Muscle layer of duodenum (tissue), 2 donors: ENCODE results near the gene GRID1.

Experiments used
- H3K27ac ChIP-seq: one replicate; pipeline ENCODE4 v1.7.0; 2013; ENCODE audit warnings: mild to moderate bottlenecking, low read length
- H3K27me3 ChIP-seq: one replicate; pipeline ENCODE4 v1.7.0; 2013; ENCODE audit warnings: low read depth, mild to moderate bottlenecking, control low read depth, low read length
- H3K36me3 ChIP-seq, 2 donors: one replicate each; pipeline ENCODE4 v1.7.0; 2013; ENCODE audit warnings: low read length in 2 of 2, control low read depth in 1 of 2, mild to moderate bottlenecking in 1 of 2; ENCODE audit not compliant: insufficient read depth in 2 of 2, control insufficient read depth in 1 of 2
- H3K4me1 ChIP-seq, 2 donors: one replicate each; pipeline ENCODE4 v1.7.0; 2013; ENCODE audit warnings: low read length in 2 of 2, mild to moderate bottlenecking in 2 of 2, control low read depth in 1 of 2, moderate library complexity in 1 of 2; ENCODE audit not compliant: insufficient read depth in 2 of 2, control insufficient read depth in 1 of 2
- H3K4me3 ChIP-seq, 2 donors: one replicate each; pipeline ENCODE4 v1.7.0; 2013; ENCODE audit warnings: low read length in 2 of 2, low read depth in 1 of 2, mild to moderate bottlenecking in 1 of 2
- H3K9me3 ChIP-seq, 2 donors: one replicate each; pipeline ENCODE4 v1.7.0; 2013; ENCODE audit warnings: low read length in 2 of 2, control low read depth in 1 of 2, mild to moderate bottlenecking in 1 of 2; ENCODE audit not compliant: control insufficient read depth in 1 of 2
- donor health status: healthy.

Gene GRID1

GRCh38 chr10:86049442-86049841, 317.2 kb downstream of the GRID1 start:
- Histone ChIP-seq H3K36me3 (no peaks in the 10 kb centered on the region), H3K27me3 (no peaks in the 10 kb centered on the region), H3K4me1 (no peaks in the 10 kb centered on the region), H3K4me3 (no peak overlapping the region), H3K27ac (no peak overlapping the region), H3K9me3 (no peaks in the 10 kb centered on the region)

GRCh38 chr10:86048973-86049372, 317.6 kb downstream of the GRID1 start:
- H3K36me3 ChIP-seq, result no peaks in the 10 kb centered on the region
- H3K27me3 ChIP-seq, result no peaks in the 10 kb centered on the region
- H3K27ac ChIP-seq, result no peak overlapping the region
- no peaks in the 10 kb centered on the region for H3K4me1 ChIP-seq
- H3K9me3 ChIP-seq, result no peaks in the 10 kb centered on the region
- no peak overlapping the region for H3K4me3 ChIP-seq

- Histone ChIP-seq H3K4me1 (no peaks in the 10 kb centered on the region), H3K9me3 (no peaks in the 10 kb centered on the region), H3K4me3 (no peak overlapping the region), H3K27me3 (no peaks in the 10 kb centered on the region), H3K36me3 (no peaks in the 10 kb centered on the region), H3K27ac (no peak overlapping the region)
These were observed 318.0 kb downstream of the GRID1 start for GRCh38 chr10:86048571-86048970.

GRCh38 chr10:86047588-86047987, 319.0 kb downstream of the GRID1 start:
- Histone ChIP-seq H3K27ac (no peak overlapping the region), H3K36me3 (no peaks in the 10 kb centered on the region), H3K9me3 (no peaks in the 10 kb centered on the region), H3K27me3 (no peaks in the 10 kb centered on the region), H3K4me1 (no peaks in the 10 kb centered on the region), H3K4me3 (no peak overlapping the region)

GRCh38 chr10:86046845-86047460, 319.6 kb downstream of the GRID1 start:
- no peak overlapping the region for H3K4me3 ChIP-seq
- no peak overlapping the region for H3K27ac ChIP-seq
- H3K36me3 ChIP-seq, result no peaks in the 10 kb centered on the region
- no peaks in the 10 kb centered on the region for H3K4me1 ChIP-seq
- no peaks in the 10 kb centered on the region for H3K27me3 ChIP-seq
- H3K9me3 ChIP-seq, result no peaks in the 10 kb centered on the region

- no peak overlapping the region for H3K4me3 ChIP-seq
- no peaks in the 10 kb centered on the region for H3K27me3 ChIP-seq
- H3K4me1 ChIP-seq, result no peaks in the 10 kb centered on the region
- no peaks in the 10 kb centered on the region for H3K9me3 ChIP-seq
- no peaks in the 10 kb centered on the region for H3K36me3 ChIP-seq
- no peak overlapping the region for H3K27ac ChIP-seq
These were observed 320.7 kb downstream of the GRID1 start for GRCh38 chr10:86045896-86046295.

GRCh38 chr10:86044029-86044428, 322.6 kb downstream of the GRID1 start:
- no peak overlapping the region for H3K27ac ChIP-seq
- no peak overlapping the region for H3K4me3 ChIP-seq
- no peaks in the 10 kb centered on the region for H3K27me3 ChIP-seq
- H3K36me3 ChIP-seq, result no peaks in the 10 kb centered on the region
- H3K9me3 ChIP-seq, result no peaks in the 10 kb centered on the region
- no peaks in the 10 kb centered on the region for H3K4me1 ChIP-seq

GRCh38 chr10:86043236-86043635, 323.4 kb downstream of the GRID1 start:
- Histone ChIP-seq H3K27ac (no peak overlapping the region), H3K27me3 (no peaks in the 10 kb centered on the region), H3K36me3 (no peaks in the 10 kb centered on the region), H3K4me3 (no peak overlapping the region), H3K4me1 (no peaks in the 10 kb centered on the region), H3K9me3 (no peaks in the 10 kb centered on the region)

- Histone ChIP-seq H3K4me1 (no peaks in the 10 kb centered on the region), H3K9me3 (no peaks in the 10 kb centered on the region), H3K4me3 (no peak overlapping the region), H3K27ac (no peak overlapping the region), H3K36me3 (no peaks in the 10 kb centered on the region), H3K27me3 (no peaks in the 10 kb centered on the region)
These were observed 324.4 kb downstream of the GRID1 start for GRCh38 chr10:86042161-86042560.

- Histone ChIP-seq H3K9me3 (no peaks in the 10 kb centered on the region), H3K27me3 (no peaks in the 10 kb centered on the region), H3K36me3 (no peaks in the 10 kb centered on the region), H3K4me1 (no peaks in the 10 kb centered on the region), H3K4me3 (no peak overlapping the region), H3K27ac (no peak overlapping the region)
These were observed 325.5 kb downstream of the GRID1 start for GRCh38 chr10:86041116-86041515.

GRCh38 chr10:86038371-86038770, 328.2 kb downstream of the GRID1 start:
- H3K4me3 ChIP-seq, result no peak overlapping the region
- H3K27ac ChIP-seq, result no peak overlapping the region
- H3K36me3 ChIP-seq, result no peaks in the 10 kb centered on the region
- H3K4me1 ChIP-seq, result no peaks in the 10 kb centered on the region
- H3K9me3 ChIP-seq, result no peaks in the 10 kb centered on the region
- no peaks in the 10 kb centered on the region for H3K27me3 ChIP-seq

- no peak overlapping the region for H3K4me3 ChIP-seq
- H3K27me3 ChIP-seq, result no peaks in the 10 kb centered on the region
- H3K36me3 ChIP-seq, result no peaks in the 10 kb centered on the region
- H3K4me1 ChIP-seq, result no peaks in the 10 kb centered on the region
- H3K9me3 ChIP-seq, result no peaks in the 10 kb centered on the region
- H3K27ac ChIP-seq, result no peak overlapping the region
These were observed 329.5 kb downstream of the GRID1 start for GRCh38 chr10:86037096-86037495.
